Muscle layer of duodenum (tissue), 2 donors: ENCODE data around the gene IFNE.

Source experiments
- H3K27ac ChIP-seq: one replicate; pipeline ENCODE4 v1.7.0; 2013; ENCODE audit warnings: mild to moderate bottlenecking, low read length
- H3K27me3 ChIP-seq: one replicate; pipeline ENCODE4 v1.7.0; 2013; ENCODE audit warnings: low read depth, mild to moderate bottlenecking, control low read depth, low read length
- H3K36me3 ChIP-seq, 2 donors: one replicate each; pipeline ENCODE4 v1.7.0; 2013; ENCODE audit warnings: low read length in 2 of 2, control low read depth in 1 of 2, mild to moderate bottlenecking in 1 of 2; ENCODE audit not compliant: insufficient read depth in 2 of 2, control insufficient read depth in 1 of 2
- H3K4me1 ChIP-seq, 2 donors: one replicate each; pipeline ENCODE4 v1.7.0; 2013; ENCODE audit warnings: low read length in 2 of 2, mild to moderate bottlenecking in 2 of 2, control low read depth in 1 of 2, moderate library complexity in 1 of 2; ENCODE audit not compliant: insufficient read depth in 2 of 2, control insufficient read depth in 1 of 2
- H3K4me3 ChIP-seq, 2 donors: one replicate each; pipeline ENCODE4 v1.7.0; 2013; ENCODE audit warnings: low read length in 2 of 2, low read depth in 1 of 2, mild to moderate bottlenecking in 1 of 2
- H3K9me3 ChIP-seq, 2 donors: one replicate each; pipeline ENCODE4 v1.7.0; 2013; ENCODE audit warnings: low read length in 2 of 2, control low read depth in 1 of 2, mild to moderate bottlenecking in 1 of 2; ENCODE audit not compliant: control insufficient read depth in 1 of 2
- donor health status: healthy.

The IFNE gene

GRCh38 chr9:21482213-21482612, at the start of gene IFNE:
TSS of gene IFNE (minus strand) at chr9:21482313. CDS start at chr9:21481694, 619 bp downstream.
- Histone ChIP-seq H3K36me3 (no peaks in the 10 kb centered on the region), H3K4me3 (no peak within 1 kb of the TSS), H3K27ac (no peak within 1 kb of the TSS), H3K27me3 (no peaks in the 10 kb centered on the region), H3K4me1 (no peaks in the 10 kb centered on the region), H3K9me3 (no peaks in the 10 kb centered on the region)

- no peak overlapping the region for H3K4me3 ChIP-seq
- no peaks in the 10 kb centered on the region for H3K4me1 ChIP-seq
- no peak overlapping the region for H3K27ac ChIP-seq
- peaks cover 0 to 4% of the 10 kb centered on the region in 2 donors for H3K9me3 ChIP-seq
- H3K36me3 ChIP-seq, result no peaks in the 10 kb centered on the region
- no peaks in the 10 kb centered on the region for H3K27me3 ChIP-seq
These were observed 46.2 kb upstream of the IFNE start for GRCh38 chr9:21528123-21528808.

- H3K27ac ChIP-seq, result no peak overlapping the region
These were observed 45.5 kb upstream of the IFNE start for GRCh38 chr9:21527579-21527978.

GRCh38 chr9:21525174-21525573, 43.1 kb upstream of the IFNE start:
- Histone ChIP-seq H3K9me3 (peaks cover 0 to 4% of the 10 kb centered on the region in 2 donors), H3K4me3 (no peak overlapping the region), H3K27me3 (no peaks in the 10 kb centered on the region), H3K36me3 (no peaks in the 10 kb centered on the region), H3K27ac (no peak overlapping the region), H3K4me1 (no peaks in the 10 kb centered on the region)

More at GRCh38 chr9:21527579-21527978, 45.5 kb upstream of the IFNE start:
- Histone ChIP-seq H3K36me3 (no peaks in the 10 kb centered on the region), H3K27me3 (no peaks in the 10 kb centered on the region), H3K4me1 (no peaks in the 10 kb centered on the region), H3K4me3 (no peak overlapping the region), H3K9me3 (peaks cover 0 to 4% of the 10 kb centered on the region in 2 donors)

- Histone ChIP-seq H3K4me3 (no peak overlapping the region), H3K36me3 (no peaks in the 10 kb centered on the region), H3K4me1 (no peaks in the 10 kb centered on the region), H3K27me3 (no peaks in the 10 kb centered on the region), H3K27ac (no peak overlapping the region), H3K9me3 (no peaks in the 10 kb centered on the region)
These were observed 42.2 kb upstream of the IFNE start for GRCh38 chr9:21524099-21524830.

- Histone ChIP-seq H3K4me1 (no peaks in the 10 kb centered on the region), H3K27me3 (no peaks in the 10 kb centered on the region), H3K36me3 (no peaks in the 10 kb centered on the region), H3K9me3 (no peaks in the 10 kb centered on the region), H3K27ac (no peak overlapping the region), H3K4me3 (no peak overlapping the region)
These were observed 41.2 kb upstream of the IFNE start for GRCh38 chr9:21523021-21524014.

GRCh38 chr9:21522348-21522747, 40.2 kb upstream of the IFNE start:
- Histone ChIP-seq H3K4me3 (no peak overlapping the region), H3K27ac (no peak overlapping the region), H3K36me3 (no peaks in the 10 kb centered on the region), H3K27me3 (no peaks in the 10 kb centered on the region), H3K4me1 (no peaks in the 10 kb centered on the region), H3K9me3 (no peaks in the 10 kb centered on the region)

- no peak overlapping the region for H3K27ac ChIP-seq
- H3K4me3 ChIP-seq, result no peak overlapping the region
- H3K9me3 ChIP-seq, result no peaks in the 10 kb centered on the region
- no peaks in the 10 kb centered on the region for H3K27me3 ChIP-seq
- no peaks in the 10 kb centered on the region for H3K36me3 ChIP-seq
- H3K4me1 ChIP-seq, result no peaks in the 10 kb centered on the region
These were observed 39.3 kb upstream of the IFNE start for GRCh38 chr9:21521448-21521847.

- Histone ChIP-seq H3K9me3 (no peaks in the 10 kb centered on the region), H3K27me3 (no peaks in the 10 kb centered on the region), H3K4me1 (no peaks in the 10 kb centered on the region), H3K27ac (no peak overlapping the region), H3K36me3 (no peaks in the 10 kb centered on the region), H3K4me3 (no peak overlapping the region)
These were observed 38.6 kb upstream of the IFNE start for GRCh38 chr9:21520501-21521228.

GRCh38 chr9:21519855-21520434, 37.8 kb upstream of the IFNE start:
- Histone ChIP-seq H3K27me3 (no peaks in the 10 kb centered on the region), H3K27ac (no peak overlapping the region), H3K4me3 (no peak overlapping the region), H3K9me3 (no peaks in the 10 kb centered on the region), H3K4me1 (no peaks in the 10 kb centered on the region), H3K36me3 (no peaks in the 10 kb centered on the region)
